Mucosa of descending colon (tissue), 3 donors: ENCODE results near the gene KIAA0825. TPM values are rescaled to one million over a fixed set of nuclear protein-coding genes. Genes with fewer than 3 reads are reported as not detected.

ENCODE experiments used
- ATAC-seq: fragments of 200-7000 bp; cut with Tn5 transposase; one replicate; pipeline ENCODE4 v1.9.1; 2020; ENCODE audit warnings: mild to moderate bottlenecking, moderate library complexity
- DNase-seq, 3 donors: peaks; one replicate each; pipeline ENCODE4 v3.0.0-alpha.2; 2020
- H3K36me3 ChIP-seq: fragments of 200-600 bp; one replicate; pipeline ENCODE4 v1.8.0; 2021; ENCODE audit warnings: low read depth, mild to moderate bottlenecking
- H3K4me1 ChIP-seq: fragments of 200-600 bp; one replicate; pipeline ENCODE4 v1.8.0; 2021; ENCODE audit warnings: low read depth, mild to moderate bottlenecking
- H3K4me3 ChIP-seq: fragments of 200-600 bp; one replicate; pipeline ENCODE4 v1.8.0; 2021; ENCODE audit warnings: mild to moderate bottlenecking
- H3K9me3 ChIP-seq: fragments of 200-600 bp; one replicate; pipeline ENCODE4 v1.8.0; 2021; ENCODE audit warnings: mild to moderate bottlenecking
- CTCF ChIP-seq: fragments of 200-600 bp; IDR thresholded peaks from one replicate; pipeline ENCODE4 v1.8.0; 2022; ENCODE audit warnings: antibody characterized with exemption, mild to moderate bottlenecking
- intact Hi-C, 2 donors: fragments of 100-400 bp; cut with DNase I in 1 of 2; cut with micrococcal nuclease in 1 of 2; formaldehyde crosslinking; loops; one replicate each; pipeline versions ENCODE4 v1.11.0 to v1.11.1; 2022; cut with DNase I, micrococcal nuclease
- total RNA-seq, 3 donors: library from RNA; stranded (reverse); fragmentation: NEBNext Ultra II Directional in 2 of 3; extraction: Animal tissue kit (Norgen Biotek cat#: 25700) in 2 of 3; gene quantifications; one replicate each; pipeline versions ENCODE4 v1.2.1 to v1.2.4, GENCODE V29; 2021 to 2023
- donor health status: DM: no; HTN: no; CAD: no; lungs with moderate emphysema.
- donor health status: DM: no; HTN: no; CAD: no.
- donor health status: DM: no; HTN: yes; CAD: no.

Gene KIAA0825
- total RNA-seq, 3 donors from 2014 or later = 2.6 to 3.6 (median 3.1) TPM

GRCh38 chr5:94276048-94276447, 342.4 kb downstream of the KIAA0825 start:
- Histone ChIP-seq H3K36me3 (no peaks in the 10 kb centered on the region), H3K9me3 (no peaks in the 10 kb centered on the region), H3K4me3 (no peak overlapping the region), H3K4me1 (no peaks in the 10 kb centered on the region)
- intact Hi-C loops = no loop called here
- ATAC-seq (no peak), DNase-seq (no peak)
- no peak for TF ChIP-seq CTCF

GRCh38 chr5:94274707-94275106, 343.7 kb downstream of the KIAA0825 start:
- Histone ChIP-seq H3K4me3 (no peak overlapping the region), H3K36me3 (no peaks in the 10 kb centered on the region), H3K9me3 (no peaks in the 10 kb centered on the region), H3K4me1 (no peaks in the 10 kb centered on the region)
- ATAC-seq = no peak
- no peak for DNase-seq
- no peak for TF ChIP-seq CTCF
- intact Hi-C loops = no loop called here

GRCh38 chr5:94268226-94268625, 350.2 kb downstream of the KIAA0825 start:
- H3K4me1 ChIP-seq = no peaks in the 10 kb centered on the region
- no peak for TF ChIP-seq CTCF
- no peak for ATAC-seq
- no peak for DNase-seq
- no peaks in the 10 kb centered on the region for H3K36me3 ChIP-seq
- no peaks in the 10 kb centered on the region for H3K9me3 ChIP-seq
- intact Hi-C loops = no loop called here
- no peak overlapping the region for H3K4me3 ChIP-seq

- intact Hi-C loops = no loop called here
- ATAC-seq = no peak
- Histone ChIP-seq H3K4me1 (no peaks in the 10 kb centered on the region), H3K9me3 (no peaks in the 10 kb centered on the region), H3K4me3 (no peak overlapping the region), H3K36me3 (no peaks in the 10 kb centered on the region)
- no peak for TF ChIP-seq CTCF
- no peak for DNase-seq
These were observed 351.0 kb downstream of the KIAA0825 start for GRCh38 chr5:94267350-94267899.

GRCh38 chr5:94266170-94266569, 352.2 kb downstream of the KIAA0825 start:
- no peaks in the 10 kb centered on the region for H3K36me3 ChIP-seq
- no peaks in the 10 kb centered on the region for H3K4me1 ChIP-seq
- intact Hi-C loops = no loop called here
- DNase-seq (no peak), ATAC-seq (no peak)
- TF ChIP-seq CTCF = no peak
- no peak overlapping the region for H3K4me3 ChIP-seq
- H3K9me3 ChIP-seq = no peaks in the 10 kb centered on the region

GRCh38 chr5:94263068-94263467, 355.3 kb downstream of the KIAA0825 start:
- no peaks in the 10 kb centered on the region for H3K36me3 ChIP-seq
- H3K4me3 ChIP-seq = no peak overlapping the region
- no peak for DNase-seq
- intact Hi-C loops = no loop called here
- no peaks in the 10 kb centered on the region for H3K9me3 ChIP-seq
- ATAC-seq = no peak
- no peak for TF ChIP-seq CTCF
- H3K4me1 ChIP-seq = no peaks in the 10 kb centered on the region
